Measurements from ENCODE around the gene KIT.

- TF ChIP-seq CTCF (IDR thresholded peaks at IDR 0.05; ENCODE audit: extremely low read depth in 1 of 2, insufficient read depth in 1 of 2, low read depth in 1 of 2, low read length in 2 of 2) (no peak), POLR2A (IDR thresholded peaks at IDR 0.05; ENCODE audit: low read depth, low read length) (no peak), POLR2AphosphoS5 (IDR thresholded peaks at IDR 0.05; ENCODE audit: insufficient read depth, low read depth, low read length) (no peak), GATA2 (IDR thresholded peaks at IDR 0.05; ENCODE audit: insufficient read depth, insufficient read length, low read depth, low read length) (no peak), EZH2 (IDR thresholded peaks at IDR 0.05; ENCODE audit: borderline replicate concordance, low read depth, low read length, severe bottlenecking) (no peak), FOS (IDR thresholded peaks at IDR 0.05; ENCODE audit: borderline replicate concordance, insufficient read depth, low read length) (no peak), MYC (IDR thresholded peaks at IDR 0.05; ENCODE audit: low read depth, low read length) (no peak), JUN (IDR thresholded peaks at IDR 0.05; ENCODE audit: borderline replicate concordance, insufficient read depth, insufficient read length, low read depth) (no peak)
- TF ChIP-seq, protein P1, sequence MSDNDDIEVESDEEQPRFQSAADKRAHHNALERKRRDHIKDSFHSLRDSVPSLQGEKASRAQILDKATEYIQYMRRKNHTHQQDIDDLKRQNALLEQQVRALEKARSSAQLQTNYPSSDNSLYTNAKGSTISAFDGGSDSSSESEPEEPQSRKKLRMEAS (IDR thresholded peaks at IDR 0.05; ENCODE audit: insufficient read depth, insufficient read length) = no peak
These were observed 32.4 kb upstream of the KIT start for GRCh38 chr4:54625391-54625790.
